Pancreas (tissue), 10 donors: ENCODE results near the gene CACNA1C. TPM values are rescaled to one million over a fixed set of nuclear protein-coding genes. Genes with fewer than 3 reads are reported as not detected.

Source experiments
- ATAC-seq, 4 donors: fragments of 200-7000 bp; cut with Tn5 transposase; one replicate each; pipeline versions ENCODE4 v1.8.0 to v1.9.1; 2020; ENCODE audit warnings: mild to moderate bottlenecking in 4 of 4, moderate library complexity in 4 of 4
- DNase-seq, 6 donors: peaks; one replicate each; pipeline ENCODE4 v3.0.0-alpha.2; 2020
- FAIRE-seq: peaks from 2 replicates; lab custom pipeline; 2012; peaks lifted over from hg19 to GRCh38; lab: Jason Lieb, UNC
- H3K27ac ChIP-seq, 4 donors: fragments of 200-600 bp; sonication (generic); 1 replicate in 3 of 4; 2 replicates in 1 of 4; pipeline versions ENCODE4 v1.5.0 to v1.8.0; 2020
- H3K27me3 ChIP-seq, 4 donors: fragments of 200-600 bp; one replicate each; pipeline ENCODE4 v1.8.0; 2021
- H3K36me3 ChIP-seq, 3 donors: fragments of 200-600 bp; sonication (generic) in 1 of 3; one replicate each; pipeline versions ENCODE4 v1.5.0 to v1.8.0; 2020 to 2021
- H3K4me1 ChIP-seq, 3 donors: fragments of 200-600 bp; one replicate each; pipeline ENCODE4 v1.8.0; 2021
- H3K4me3 ChIP-seq, 4 donors: fragments of 200-600 bp; sonication (generic) in 2 of 4; one replicate each; pipeline versions ENCODE4 v1.5.0 to v1.8.0; 2020 to 2021
- H3K9me3 ChIP-seq, 4 donors: fragments of 200-600 bp; one replicate each; pipeline ENCODE4 v1.8.0; 2021
- WGBS, 2 donors: extraction: QIAGEN DNeasy Blood & Tissue Kit; methylation state at CpG; one replicate each; pipeline ENCODE4 v1.1.7; 2013; 5-methylcytosine and 5-hydroxymethylcytosine counted together
- intact Hi-C, 3 donors: fragments of 100-400 bp; cut with DNase I; formaldehyde crosslinking; loops; one replicate each; pipeline versions ENCODE4 v1.11.1 to v1.14.2; 2022
- polyA plus RNA-seq, 2 donors: library from polyadenylated mRNA; stranded (reverse); fragments of 200-250 nt; gene quantifications; one replicate each; pipeline ENCODE4 v1.2.3, GENCODE V29; 2013
- total RNA-seq, 6 donors: library from RNA; stranded (reverse); fragmentation: NEBNext Ultra II Directional in 4 of 6; extraction: Animal tissue kit (Norgen Biotek cat#: 25700) in 4 of 6; gene quantifications; one replicate each; pipeline versions ENCODE4 v1.2.1 to v1.2.4, GENCODE V29; 2021 to 2023
- TF ChIP-seq, protein P1 (sequence below), 4 donors: fragments of 200-600 bp; sonication (generic) in 3 of 4; IDR thresholded peaks; one replicate each; pipeline versions ENCODE4 v1.5.0 to v1.8.0; 2021; ENCODE audit warnings: antibody characterized with exemption in 4 of 4
- donor health status: healthy with polysubstance abuse.
- donor health status: DM: no; HTN: no; CAD: no; lungs with moderate emphysema.
- donor health status: DM: no; HTN: no; CAD: no.
- donor health status: control.
- donor health status: control.
- donor health status: Bipolar disorder and iron deficiency.
- donor health status: DM: yes; HTN: yes; CAD: no.
- donor health status: DM: no; HTN: no; CAD: no.
- donor health status: DM: no; HTN: no; CAD: no.
- donor health status: DM: yes; HTN: yes; CAD: no.

The CACNA1C gene
- total and polyA plus RNA-seq, 8 donors, result 1.2 to 3.8 (median 2.3) TPM

DNA sequence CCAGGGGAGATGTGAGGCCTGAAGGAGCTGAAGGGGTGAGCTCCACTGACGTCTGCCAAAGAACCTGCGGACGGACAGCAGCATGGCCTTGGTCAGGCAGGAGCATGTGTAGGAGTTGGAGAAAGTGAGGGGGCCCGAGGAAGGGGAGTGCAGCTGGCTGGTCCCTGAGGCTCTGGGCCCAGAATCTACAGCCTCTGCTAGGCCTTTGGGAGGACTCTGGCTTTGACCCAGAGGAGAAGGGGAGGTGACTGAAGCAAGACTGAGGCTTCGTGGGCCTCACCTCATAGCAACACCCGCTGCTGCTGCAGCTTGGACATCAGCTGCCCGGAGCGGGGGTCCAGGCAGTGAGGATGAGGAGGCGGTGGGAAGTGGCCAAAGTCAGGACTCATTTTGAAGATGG, 525.4 kb downstream of the CACNA1C start:
- intact Hi-C loops, result no loop called here
- no peak for FAIRE-seq
- WGBS, 2 donors, result 78 to 85% methylated on average over 9 of the region's 9 CpGs

GRCh38 chr12:2578772-2579171, 526.0 kb downstream of the CACNA1C start:
- no peaks in the 10 kb centered on the region for H3K4me1 ChIP-seq
- intact Hi-C loops, result no loop called here
- WGBS, 2 donors, result 63 to 72% methylated on average over 6 of the region's 6 CpGs

More for the DNA sequence above, 525.4 kb downstream of the CACNA1C start:
- TF ChIP-seq, protein P1, sequence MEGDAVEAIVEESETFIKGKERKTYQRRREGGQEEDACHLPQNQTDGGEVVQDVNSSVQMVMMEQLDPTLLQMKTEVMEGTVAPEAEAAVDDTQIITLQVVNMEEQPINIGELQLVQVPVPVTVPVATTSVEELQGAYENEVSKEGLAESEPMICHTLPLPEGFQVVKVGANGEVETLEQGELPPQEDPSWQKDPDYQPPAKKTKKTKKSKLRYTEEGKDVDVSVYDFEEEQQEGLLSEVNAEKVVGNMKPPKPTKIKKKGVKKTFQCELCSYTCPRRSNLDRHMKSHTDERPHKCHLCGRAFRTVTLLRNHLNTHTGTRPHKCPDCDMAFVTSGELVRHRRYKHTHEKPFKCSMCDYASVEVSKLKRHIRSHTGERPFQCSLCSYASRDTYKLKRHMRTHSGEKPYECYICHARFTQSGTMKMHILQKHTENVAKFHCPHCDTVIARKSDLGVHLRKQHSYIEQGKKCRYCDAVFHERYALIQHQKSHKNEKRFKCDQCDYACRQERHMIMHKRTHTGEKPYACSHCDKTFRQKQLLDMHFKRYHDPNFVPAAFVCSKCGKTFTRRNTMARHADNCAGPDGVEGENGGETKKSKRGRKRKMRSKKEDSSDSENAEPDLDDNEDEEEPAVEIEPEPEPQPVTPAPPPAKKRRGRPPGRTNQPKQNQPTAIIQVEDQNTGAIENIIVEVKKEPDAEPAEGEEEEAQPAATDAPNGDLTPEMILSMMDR (IDR thresholded peaks at IDR 0.05), result no peak
- Histone ChIP-seq H3K27me3 (peaks cover 0 to 6% (median 0%) of the 10 kb centered on the region in 4 donors), H3K9me3 (no peaks in the 10 kb centered on the region), H3K36me3 (no peaks in the 10 kb centered on the region), H3K4me3 (no peak overlapping the region), H3K4me1 (no peaks in the 10 kb centered on the region), H3K27ac (no peak overlapping the region)
- ATAC-seq (no peak), DNase-seq (no peak)

DNA sequence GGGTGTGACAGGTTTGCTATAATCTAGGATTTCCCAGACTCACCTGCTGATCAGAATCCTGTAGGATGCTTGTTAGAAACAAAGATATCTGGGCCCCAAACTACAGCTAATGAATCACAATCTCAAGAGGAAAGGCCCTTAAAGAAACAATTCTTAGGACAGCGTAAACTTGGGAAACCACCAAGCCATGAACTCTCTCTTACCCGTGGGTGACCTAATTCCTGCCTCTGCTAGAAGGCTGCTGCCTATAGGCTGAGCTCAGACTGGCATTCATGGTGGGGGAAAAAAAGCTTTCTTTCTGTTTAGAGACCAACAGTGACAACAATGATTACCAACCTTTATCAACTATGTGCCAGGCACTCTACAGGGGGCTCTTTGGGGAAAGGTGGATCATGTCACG, 528.0 kb downstream of the CACNA1C start:
- no peak for DNase-seq
- FAIRE-seq, result no peak
- intact Hi-C loops, result loop anchor here in 1 of 3 donors (10.0 kb wide), 1 partner anchor 526 kb away; the partner anchor contains the start of gene CACNA1C
- H3K36me3 ChIP-seq, result no peaks in the 10 kb centered on the region
- peaks cover 0 to 6% (median 0%) of the 10 kb centered on the region in 4 donors for H3K27me3 ChIP-seq
- ATAC-seq, result no peak
- H3K27ac ChIP-seq, result no peak overlapping the region
- WGBS, 2 donors, result 34 to 40% methylated on average over 3 of the region's 3 CpGs
- H3K4me1 ChIP-seq, result no peaks in the 10 kb centered on the region
- TF ChIP-seq, protein P1 (IDR thresholded peaks at IDR 0.05), result no peak
- H3K9me3 ChIP-seq, result no peaks in the 10 kb centered on the region
- no peak overlapping the region for H3K4me3 ChIP-seq

More at GRCh38 chr12:2578772-2579171, 526.0 kb downstream of the CACNA1C start:
- H3K4me3 ChIP-seq, result no peak overlapping the region
- H3K36me3 ChIP-seq, result no peaks in the 10 kb centered on the region
- no peak overlapping the region for H3K27ac ChIP-seq
- no peaks in the 10 kb centered on the region for H3K9me3 ChIP-seq
- TF ChIP-seq, protein P1 (IDR thresholded peaks at IDR 0.05), result no peak
- ATAC-seq (no peak), FAIRE-seq (no peak), DNase-seq (no peak)
- H3K27me3 ChIP-seq, result peaks cover 0 to 6% (median 0%) of the 10 kb centered on the region in 4 donors

DNA sequence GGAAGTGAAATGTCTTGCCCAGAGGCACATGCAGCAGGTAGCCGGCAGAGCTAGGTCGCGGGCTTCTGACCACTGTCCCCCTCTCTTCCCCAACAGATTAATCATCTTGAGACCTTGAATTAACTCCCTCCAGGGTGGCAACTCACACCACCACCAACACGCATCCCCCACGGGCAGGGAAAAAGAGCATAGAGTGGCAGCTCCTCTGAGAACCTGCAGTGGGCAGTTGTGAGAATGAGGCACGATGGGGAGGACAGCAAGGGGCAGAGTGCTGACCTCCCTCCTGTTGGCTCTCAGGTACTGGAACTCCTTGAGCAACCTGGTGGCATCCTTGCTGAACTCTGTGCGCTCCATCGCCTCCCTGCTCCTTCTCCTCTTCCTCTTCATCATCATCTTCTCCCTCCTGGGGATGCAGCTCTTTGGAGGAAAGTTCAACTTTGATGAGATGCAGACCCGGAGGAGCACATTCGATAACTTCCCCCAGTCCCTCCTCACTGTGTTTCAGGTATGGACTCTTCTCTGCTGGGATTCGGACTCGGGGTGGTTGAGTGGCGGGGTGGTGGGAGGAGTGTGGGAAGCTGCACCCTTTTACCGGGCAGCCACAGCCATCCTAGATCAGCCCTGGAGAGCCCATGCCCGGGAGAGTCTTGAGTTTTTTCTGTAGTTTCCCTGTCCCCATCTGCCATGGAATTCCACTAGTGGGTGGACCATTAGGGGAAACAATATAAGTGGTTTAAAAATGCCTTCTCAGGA, 528.7 kb downstream of the CACNA1C start:
- Histone ChIP-seq H3K4me3 (no peak overlapping the region), H3K27me3 (peaks cover 0 to 6% (median 0%) of the 10 kb centered on the region in 4 donors), H3K9me3 (no peaks in the 10 kb centered on the region), H3K36me3 (no peaks in the 10 kb centered on the region), H3K4me1 (no peaks in the 10 kb centered on the region), H3K27ac (no peak overlapping the region)
- DNase-seq (no peak), ATAC-seq (no peak), FAIRE-seq (no peak)
- intact Hi-C loops, result loop anchor here in 1 of 3 donors (10.0 kb wide), 1 partner anchor 527 kb away; the partner anchor contains the start of gene CACNA1C
- TF ChIP-seq, protein P1 (IDR thresholded peaks at IDR 0.05), result no peak
- 47 to 60% methylated on average over 15 of the region's 15 CpGs for WGBS, 2 donors

- H3K27ac ChIP-seq, result no peak overlapping the region
- peaks cover 0 to 6% (median 0%) of the 10 kb centered on the region in 4 donors for H3K27me3 ChIP-seq
- ATAC-seq, result peak in 1 of 4 donors; percentile 12
- no peaks in the 10 kb centered on the region for H3K36me3 ChIP-seq
- H3K4me1 ChIP-seq, result no peaks in the 10 kb centered on the region
- peak overlapping the region in 1 of 4 donors; percentile 30 for H3K4me3 ChIP-seq
- TF ChIP-seq, protein P1 (IDR thresholded peaks at IDR 0.05), result no peak
- H3K9me3 ChIP-seq, result no peaks in the 10 kb centered on the region
- no peak for FAIRE-seq
- intact Hi-C loops, result loop anchor here in 1 of 3 donors (10.0 kb wide), 1 partner anchor 528 kb away; the partner anchor contains the start of gene CACNA1C
- 46 to 56% methylated on average over 6 to 9 of the region's 9 CpGs for WGBS, 2 donors
- DNase-seq, result no peak
Measured at GRCh38 chr12:2582631-2583030, 529.8 kb downstream of the CACNA1C start.
